SK-N-SH treated with all-trans-retinoic acid at 6 μM for 48 hours (cell line): ENCODE results near the gene TAS1R1.
"Not testable (repeated sequence)": the region's sequence is repeated elsewhere in the genome, so short reads cannot be mapped to it uniquely, and the experiment has no call there.

Source experiments
- ATAC-seq: fragments of 200-7000 bp; cut with Tn5 transposase; 3 replicates; pipeline ENCODE4 v1.9.1; 2020; ENCODE audit warnings: mild to moderate bottlenecking, moderate library complexity
- ARNTL ChIP-seq: fragments of 450-650 bp; formaldehyde crosslinking; IDR thresholded peaks from 2 replicates; pipeline ENCODE4 v1.5.0; 2020; ENCODE audit warnings: low read depth, mild to moderate bottlenecking, moderate library complexity, borderline replicate concordance
- BACH2 ChIP-seq: fragments of 250-450 bp; sonication (Bioruptor Pico); IDR thresholded peaks from 2 replicates; pipeline ENCODE4 v1.9.0; 2021; ENCODE audit warnings: mild to moderate bottlenecking, borderline replicate concordance
- GLIS3 ChIP-seq: fragments of 250-450 bp; sonication (Bioruptor Pico); IDR thresholded peaks from 2 replicates; pipeline ENCODE4 v1.5.0; 2020; ENCODE audit warnings: mild to moderate bottlenecking, moderate library complexity
- ISL1 ChIP-seq: fragments of 250-450 bp; sonication (Bioruptor Pico); IDR thresholded peaks from 2 replicates; pipeline ENCODE4 v2.1.2; 2022; ENCODE audit warnings: mild to moderate bottlenecking, moderate library complexity
- OSR1 ChIP-seq: fragments of 250-450 bp; sonication (Bioruptor Pico); IDR thresholded peaks from 2 replicates; pipeline ENCODE4 v1.8.0; 2022; ENCODE audit warnings: moderate library complexity, mild to moderate bottlenecking, inconsistent platforms
- PPARA ChIP-seq: fragments of 250-450 bp; sonication (Bioruptor Pico); IDR thresholded peaks from 2 replicates; pipeline ENCODE4 v1.5.0; 2020; ENCODE audit warnings: mild to moderate bottlenecking, borderline replicate concordance
- RARB ChIP-seq: fragments of 250-450 bp; sonication (Bioruptor Pico); IDR thresholded peaks from 2 replicates; pipeline ENCODE4 v1.8.0; 2021; ENCODE audit warnings: mild to moderate bottlenecking, moderate library complexity
- SNAI2 ChIP-seq: fragments of 250-450 bp; sonication (Bioruptor Pico); IDR thresholded peaks from 2 replicates; pipeline ENCODE4 v1.5.0; 2020; ENCODE audit warnings: mild to moderate bottlenecking, moderate library complexity
- TCF4 ChIP-seq: fragments of 250-450 bp; sonication (Bioruptor Pico); IDR thresholded peaks from 2 replicates; pipeline ENCODE4 v1.8.0; 2021; ENCODE audit warnings: mild to moderate bottlenecking, moderate library complexity, borderline replicate concordance
- TOX ChIP-seq: fragments of 250-450 bp; sonication (Bioruptor Pico); IDR thresholded peaks from 2 replicates; pipeline ENCODE4 v1.8.0; 2021; ENCODE audit warnings: mild to moderate bottlenecking, moderate library complexity, borderline replicate concordance
- ZC3H10 ChIP-seq: fragments of 250-450 bp; sonication (Bioruptor Pico); IDR thresholded peaks from 2 replicates; pipeline ENCODE4 v1.5.1; 2021; ENCODE audit warnings: mild to moderate bottlenecking, moderate library complexity
- ZFP30 ChIP-seq: fragments of 450-650 bp; formaldehyde crosslinking; IDR thresholded peaks from 2 replicates; pipeline ENCODE4 v1.5.0; 2022; ENCODE audit warnings: mild to moderate bottlenecking, moderate library complexity
- ZNF70 ChIP-seq: fragments of 450-650 bp; formaldehyde crosslinking; IDR thresholded peaks from 2 replicates; pipeline ENCODE4 v1.5.0; 2020; ENCODE audit warnings: mild to moderate bottlenecking, moderate library complexity
- ZNF8 ChIP-seq: fragments of 450-650 bp; formaldehyde crosslinking; IDR thresholded peaks from 2 replicates; pipeline ENCODE4 v1.5.0; 2020; ENCODE audit warnings: mild to moderate bottlenecking, moderate library complexity
- TF ChIP-seq, protein P1 (sequence below): fragments of 250-450 bp; sonication (Bioruptor Pico); IDR thresholded peaks from 2 replicates; pipeline ENCODE4 v1.8.0; 2021; ENCODE audit warnings: low read depth, mild to moderate bottlenecking, moderate library complexity, borderline replicate concordance
- TF ChIP-seq, protein P2 (sequence below): fragments of 250-450 bp; sonication (Bioruptor Pico); IDR thresholded peaks from 2 replicates; pipeline ENCODE4 v1.5.0; 2020; ENCODE audit warnings: mild to moderate bottlenecking, moderate library complexity
- TF ChIP-seq, protein P3 (sequence below): fragments of 250-450 bp; sonication (Bioruptor Pico); IDR thresholded peaks from 2 replicates; pipeline ENCODE4 v1.5.1; 2021; ENCODE audit warnings: mild to moderate bottlenecking, moderate library complexity
- TF ChIP-seq, protein P4 (sequence below): fragments of 250-450 bp; sonication (Bioruptor Pico); IDR thresholded peaks from 2 replicates; pipeline ENCODE4 v1.8.0; 2020; ENCODE audit warnings: mild to moderate bottlenecking, moderate library complexity, borderline replicate concordance
- TF ChIP-seq, protein P5 (sequence below): fragments of 250-450 bp; sonication (Bioruptor Pico); IDR thresholded peaks from 2 replicates; pipeline ENCODE4 v1.5.1; 2020; ENCODE audit warnings: low read depth, mild to moderate bottlenecking, moderate library complexity

TAS1R1 gene

DNA sequence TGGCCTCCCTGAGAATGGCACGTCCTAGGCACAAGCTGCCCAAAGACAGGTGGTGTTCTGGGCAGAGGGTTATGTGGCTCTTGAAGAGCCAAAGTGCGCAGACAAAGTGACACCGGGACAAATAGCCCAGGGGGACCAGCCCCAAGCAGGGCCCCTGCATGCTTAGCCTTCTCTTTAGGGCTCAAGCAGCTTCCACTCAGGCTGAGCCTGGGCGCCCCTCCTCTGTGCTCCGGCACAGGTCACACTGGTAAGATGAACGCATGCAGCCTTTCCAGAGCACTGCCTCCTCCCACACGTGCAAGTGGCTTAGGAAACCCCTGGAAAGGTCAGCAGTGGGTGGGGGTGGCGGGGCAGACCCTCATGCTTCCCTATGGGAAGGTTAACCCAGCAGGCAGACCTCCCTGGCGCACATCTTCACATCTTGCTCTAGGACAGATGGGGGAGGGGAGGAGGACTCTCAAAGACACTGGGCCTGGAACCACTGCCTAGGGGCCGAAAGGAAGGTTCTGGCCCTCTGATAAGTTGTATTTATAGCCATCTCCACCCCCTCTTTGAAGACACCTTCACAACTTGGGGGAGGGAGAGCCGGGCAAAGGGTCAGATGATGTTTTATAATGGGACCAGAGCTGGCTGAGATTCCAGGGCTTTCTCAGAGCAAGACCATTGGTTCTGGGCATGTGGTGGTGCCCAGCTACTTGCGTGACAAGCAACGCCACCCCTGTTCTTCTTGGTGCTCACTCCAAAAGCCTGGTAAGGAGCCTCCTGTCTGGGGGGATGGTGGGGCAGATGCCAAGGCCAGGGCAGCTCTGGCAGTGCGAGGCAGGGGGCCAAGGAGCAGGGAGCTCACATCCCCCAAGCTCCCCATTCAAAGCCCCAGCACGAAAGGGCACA is 42.0 kb downstream of the TAS1R1 start (continued):
- TF ChIP-seq, protein P1, sequence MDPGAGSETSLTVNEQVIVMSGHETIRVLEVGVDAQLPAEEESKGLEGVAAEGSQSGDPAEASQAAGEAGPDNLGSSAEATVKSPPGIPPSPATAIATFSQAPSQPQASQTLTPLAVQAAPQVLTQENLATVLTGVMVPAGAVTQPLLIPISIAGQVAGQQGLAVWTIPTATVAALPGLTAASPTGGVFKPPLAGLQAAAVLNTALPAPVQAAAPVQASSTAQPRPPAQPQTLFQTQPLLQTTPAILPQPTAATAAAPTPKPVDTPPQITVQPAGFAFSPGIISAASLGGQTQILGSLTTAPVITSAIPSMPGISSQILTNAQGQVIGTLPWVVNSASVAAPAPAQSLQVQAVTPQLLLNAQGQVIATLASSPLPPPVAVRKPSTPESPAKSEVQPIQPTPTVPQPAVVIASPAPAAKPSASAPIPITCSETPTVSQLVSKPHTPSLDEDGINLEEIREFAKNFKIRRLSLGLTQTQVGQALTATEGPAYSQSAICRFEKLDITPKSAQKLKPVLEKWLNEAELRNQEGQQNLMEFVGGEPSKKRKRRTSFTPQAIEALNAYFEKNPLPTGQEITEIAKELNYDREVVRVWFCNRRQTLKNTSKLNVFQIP (CRISPR knock-in tag), result no peak

DNA sequence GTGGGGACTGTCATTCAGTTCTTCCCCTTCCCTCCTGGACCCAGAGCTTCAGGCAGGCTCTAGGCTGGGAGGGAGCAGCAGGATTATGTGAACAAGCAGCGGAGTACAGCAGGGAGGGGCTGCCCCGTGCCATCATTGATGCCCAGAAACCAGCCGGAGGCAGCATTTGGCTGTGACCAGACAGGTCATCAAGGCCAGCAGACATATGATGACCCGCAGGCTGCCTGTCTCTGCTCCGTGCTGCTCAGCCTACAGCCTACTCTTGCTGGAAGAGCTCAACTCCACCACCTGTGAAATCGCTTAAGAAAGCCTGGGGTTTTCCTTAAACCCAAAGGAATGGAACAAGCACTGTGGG is 42.6 kb downstream of the TAS1R1 start:
- TF ChIP-seq GLIS3 (CRISPR knock-in tag) (no peak), ZNF70 (CRISPR knock-in tag) (no peak), ISL1 (CRISPR knock-in tag) (no peak), TCF4 (no peak), ZFP30 (CRISPR knock-in tag) (no peak), ZNF8 (CRISPR knock-in tag) (no peak)
- TF ChIP-seq, protein P2, sequence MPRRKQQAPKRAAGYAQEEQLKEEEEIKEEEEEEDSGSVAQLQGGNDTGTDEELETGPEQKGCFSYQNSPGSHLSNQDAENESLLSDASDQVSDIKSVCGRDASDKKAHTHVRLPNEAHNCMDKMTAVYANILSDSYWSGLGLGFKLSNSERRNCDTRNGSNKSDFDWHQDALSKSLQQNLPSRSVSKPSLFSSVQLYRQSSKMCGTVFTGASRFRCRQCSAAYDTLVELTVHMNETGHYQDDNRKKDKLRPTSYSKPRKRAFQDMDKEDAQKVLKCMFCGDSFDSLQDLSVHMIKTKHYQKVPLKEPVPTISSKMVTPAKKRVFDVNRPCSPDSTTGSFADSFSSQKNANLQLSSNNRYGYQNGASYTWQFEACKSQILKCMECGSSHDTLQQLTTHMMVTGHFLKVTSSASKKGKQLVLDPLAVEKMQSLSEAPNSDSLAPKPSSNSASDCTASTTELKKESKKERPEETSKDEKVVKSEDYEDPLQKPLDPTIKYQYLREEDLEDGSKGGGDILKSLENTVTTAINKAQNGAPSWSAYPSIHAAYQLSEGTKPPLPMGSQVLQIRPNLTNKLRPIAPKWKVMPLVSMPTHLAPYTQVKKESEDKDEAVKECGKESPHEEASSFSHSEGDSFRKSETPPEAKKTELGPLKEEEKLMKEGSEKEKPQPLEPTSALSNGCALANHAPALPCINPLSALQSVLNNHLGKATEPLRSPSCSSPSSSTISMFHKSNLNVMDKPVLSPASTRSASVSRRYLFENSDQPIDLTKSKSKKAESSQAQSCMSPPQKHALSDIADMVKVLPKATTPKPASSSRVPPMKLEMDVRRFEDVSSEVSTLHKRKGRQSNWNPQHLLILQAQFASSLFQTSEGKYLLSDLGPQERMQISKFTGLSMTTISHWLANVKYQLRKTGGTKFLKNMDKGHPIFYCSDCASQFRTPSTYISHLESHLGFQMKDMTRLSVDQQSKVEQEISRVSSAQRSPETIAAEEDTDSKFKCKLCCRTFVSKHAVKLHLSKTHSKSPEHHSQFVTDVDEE, result no peak
- TF ChIP-seq, protein P3, sequence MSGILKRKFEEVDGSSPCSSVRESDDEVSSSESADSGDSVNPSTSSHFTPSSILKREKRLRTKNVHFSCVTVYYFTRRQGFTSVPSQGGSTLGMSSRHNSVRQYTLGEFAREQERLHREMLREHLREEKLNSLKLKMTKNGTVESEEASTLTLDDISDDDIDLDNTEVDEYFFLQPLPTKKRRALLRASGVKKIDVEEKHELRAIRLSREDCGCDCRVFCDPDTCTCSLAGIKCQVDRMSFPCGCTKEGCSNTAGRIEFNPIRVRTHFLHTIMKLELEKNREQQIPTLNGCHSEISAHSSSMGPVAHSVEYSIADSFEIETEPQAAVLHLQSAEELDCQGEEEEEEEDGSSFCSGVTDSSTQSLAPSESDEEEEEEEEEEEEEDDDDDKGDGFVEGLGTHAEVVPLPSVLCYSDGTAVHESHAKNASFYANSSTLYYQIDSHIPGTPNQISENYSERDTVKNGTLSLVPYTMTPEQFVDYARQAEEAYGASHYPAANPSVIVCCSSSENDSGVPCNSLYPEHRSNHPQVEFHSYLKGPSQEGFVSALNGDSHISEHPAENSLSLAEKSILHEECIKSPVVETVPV (CRISPR knock-in tag), result no peak
- no peak for ATAC-seq

DNA sequence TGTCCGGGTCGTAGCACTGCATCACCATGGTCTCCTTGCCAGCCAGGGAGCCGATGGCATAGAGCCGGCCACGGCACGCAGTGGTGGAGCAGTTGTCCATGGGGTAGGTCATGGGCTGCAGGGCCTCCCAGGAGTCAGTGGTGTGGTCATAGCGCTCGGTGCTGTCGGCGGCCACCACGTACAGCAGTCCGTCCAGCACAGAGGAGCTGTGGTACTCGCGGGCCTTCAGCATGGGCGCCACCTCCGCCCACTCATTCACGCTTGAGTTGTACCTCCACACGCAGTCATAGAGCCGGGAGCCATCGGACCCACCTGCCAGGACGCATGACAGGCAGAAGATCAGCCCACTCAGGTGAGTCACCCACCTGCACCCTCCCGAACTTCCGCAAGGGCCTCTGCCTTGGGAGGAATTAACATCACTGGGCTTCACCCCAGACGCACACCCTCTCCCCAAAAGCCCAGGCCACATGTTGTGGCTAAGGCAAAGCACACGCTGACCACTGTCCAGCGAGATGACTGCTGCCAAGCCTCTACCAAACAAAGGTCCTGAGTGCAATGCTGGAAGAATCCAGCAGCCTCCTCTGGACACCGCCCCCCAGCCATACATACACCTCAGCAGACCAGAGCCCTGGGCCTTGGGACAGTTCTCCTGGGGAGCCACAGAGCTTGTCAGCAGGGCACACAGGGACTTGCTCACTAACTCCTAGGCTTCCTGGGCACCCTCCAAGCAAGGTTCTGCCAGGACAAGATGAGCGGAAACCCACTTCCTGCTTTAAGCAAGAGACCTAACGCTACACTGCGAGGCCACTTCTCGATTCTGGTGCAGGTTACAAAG is 44.3 kb downstream of the TAS1R1 start:
- no peak for ATAC-seq
- no peak for TF ChIP-seq OSR1 (CRISPR knock-in tag)
- no peak for TF ChIP-seq BACH2
- no peak for TF ChIP-seq PPARA (CRISPR knock-in tag)
- no peak for TF ChIP-seq RARB (CRISPR knock-in tag)
- TF ChIP-seq, protein P4, sequence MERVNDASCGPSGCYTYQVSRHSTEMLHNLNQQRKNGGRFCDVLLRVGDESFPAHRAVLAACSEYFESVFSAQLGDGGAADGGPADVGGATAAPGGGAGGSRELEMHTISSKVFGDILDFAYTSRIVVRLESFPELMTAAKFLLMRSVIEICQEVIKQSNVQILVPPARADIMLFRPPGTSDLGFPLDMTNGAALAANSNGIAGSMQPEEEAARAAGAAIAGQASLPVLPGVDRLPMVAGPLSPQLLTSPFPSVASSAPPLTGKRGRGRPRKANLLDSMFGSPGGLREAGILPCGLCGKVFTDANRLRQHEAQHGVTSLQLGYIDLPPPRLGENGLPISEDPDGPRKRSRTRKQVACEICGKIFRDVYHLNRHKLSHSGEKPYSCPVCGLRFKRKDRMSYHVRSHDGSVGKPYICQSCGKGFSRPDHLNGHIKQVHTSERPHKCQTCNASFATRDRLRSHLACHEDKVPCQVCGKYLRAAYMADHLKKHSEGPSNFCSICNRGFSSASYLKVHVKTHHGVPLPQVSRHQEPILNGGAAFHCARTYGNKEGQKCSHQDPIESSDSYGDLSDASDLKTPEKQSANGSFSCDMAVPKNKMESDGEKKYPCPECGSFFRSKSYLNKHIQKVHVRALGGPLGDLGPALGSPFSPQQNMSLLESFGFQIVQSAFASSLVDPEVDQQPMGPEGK (CRISPR knock-in tag), result no peak
- TF ChIP-seq GLIS3 (CRISPR knock-in tag), result no peak
- TF ChIP-seq ARNTL, result no peak
- TF ChIP-seq, protein P1 (CRISPR knock-in tag), result no peak
- no peak for TF ChIP-seq ZC3H10 (CRISPR knock-in tag)
- TF ChIP-seq TOX (CRISPR knock-in tag), result no peak
- TF ChIP-seq SNAI2, result no peak
- TF ChIP-seq, protein P5, sequence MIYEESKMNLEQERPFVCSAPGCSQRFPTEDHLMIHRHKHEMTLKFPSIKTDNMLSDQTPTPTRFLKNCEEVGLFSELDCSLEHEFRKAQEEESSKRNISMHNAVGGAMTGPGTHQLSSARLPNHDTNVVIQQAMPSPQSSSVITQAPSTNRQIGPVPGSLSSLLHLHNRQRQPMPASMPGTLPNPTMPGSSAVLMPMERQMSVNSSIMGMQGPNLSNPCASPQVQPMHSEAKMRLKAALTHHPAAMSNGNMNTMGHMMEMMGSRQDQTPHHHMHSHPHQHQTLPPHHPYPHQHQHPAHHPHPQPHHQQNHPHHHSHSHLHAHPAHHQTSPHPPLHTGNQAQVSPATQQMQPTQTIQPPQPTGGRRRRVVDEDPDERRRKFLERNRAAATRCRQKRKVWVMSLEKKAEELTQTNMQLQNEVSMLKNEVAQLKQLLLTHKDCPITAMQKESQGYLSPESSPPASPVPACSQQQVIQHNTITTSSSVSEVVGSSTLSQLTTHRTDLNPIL (CRISPR knock-in tag), result no peak
- no peak for TF ChIP-seq ZNF8 (CRISPR knock-in tag)
- TF ChIP-seq, protein P2, result no peak

DNA sequence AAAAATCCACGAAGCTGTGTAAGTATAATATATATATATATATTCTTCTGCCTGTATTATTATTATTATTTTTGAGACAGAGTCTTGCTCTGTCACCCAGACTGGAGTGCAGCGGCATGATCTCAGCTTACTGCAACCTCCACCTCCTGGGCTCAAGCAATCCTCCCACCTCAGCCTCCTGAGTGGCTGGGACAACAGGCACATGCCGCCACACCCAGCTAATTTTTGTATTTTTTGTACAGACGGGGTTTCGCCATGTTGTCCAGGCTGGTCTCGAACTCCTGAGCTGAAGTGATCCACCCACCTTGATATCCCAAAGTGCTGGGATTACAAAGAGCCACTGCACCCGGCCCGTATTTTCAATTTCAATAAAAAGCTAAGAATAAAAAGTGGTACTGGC is 44.9 kb downstream of the TAS1R1 start:
- ATAC-seq, result not testable (repeated sequence)
